Measurements from ENCODE around the gene OPRD1.
"Not testable (repeated sequence)": the region's sequence is repeated elsewhere in the genome, so short reads cannot be mapped to it uniquely, and the experiment has no call there.

The OPRD1 gene

GRCh38 chr1:28847207-28847606 lies 35.2 kb downstream of the OPRD1 start:
- DNase-seq (ENCODE audit: low read depth), result not testable (repeated sequence)

GRCh38 chr1:28848416-28848815 lies 36.4 kb downstream of the OPRD1 start:
- no peak for DNase-seq (ENCODE audit: low read depth)

DNA sequence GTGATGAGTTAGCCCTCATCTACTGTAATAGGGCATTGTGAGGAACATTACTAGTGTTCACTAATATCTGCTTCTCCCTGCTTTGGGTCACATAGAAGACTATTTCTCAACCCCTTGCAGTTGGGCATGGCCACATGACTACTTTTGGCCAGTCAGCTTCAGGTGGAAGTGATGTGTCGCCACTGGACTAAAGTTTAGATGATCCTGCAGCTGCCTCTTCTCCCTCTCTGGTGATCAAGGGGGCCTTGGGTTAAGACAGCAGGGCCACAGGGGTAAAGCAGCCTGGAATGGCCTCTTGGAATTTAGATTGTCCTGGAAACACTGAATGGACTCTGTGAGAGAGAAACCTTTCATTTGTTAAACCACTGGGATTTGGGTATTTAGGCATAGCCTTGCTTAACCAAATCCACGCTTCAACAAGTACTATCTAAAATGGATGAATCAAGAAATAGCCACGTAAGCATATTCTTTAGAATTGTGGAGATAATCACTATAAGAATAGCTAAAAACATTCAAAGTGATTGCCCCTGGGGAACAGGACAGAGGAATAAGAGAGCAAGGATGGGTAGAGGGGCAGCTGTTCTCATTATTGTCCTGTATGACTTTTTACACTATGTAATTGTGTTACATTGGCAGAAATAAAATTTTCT lies 41.2 kb downstream of the OPRD1 start:
- DNase-seq (ENCODE audit: low read depth), result no peak

- not testable (repeated sequence) for DNase-seq (ENCODE audit: low read depth)
Observed at GRCh38 chr1:28854406-28854805, 42.4 kb downstream of the OPRD1 start.

DNA sequence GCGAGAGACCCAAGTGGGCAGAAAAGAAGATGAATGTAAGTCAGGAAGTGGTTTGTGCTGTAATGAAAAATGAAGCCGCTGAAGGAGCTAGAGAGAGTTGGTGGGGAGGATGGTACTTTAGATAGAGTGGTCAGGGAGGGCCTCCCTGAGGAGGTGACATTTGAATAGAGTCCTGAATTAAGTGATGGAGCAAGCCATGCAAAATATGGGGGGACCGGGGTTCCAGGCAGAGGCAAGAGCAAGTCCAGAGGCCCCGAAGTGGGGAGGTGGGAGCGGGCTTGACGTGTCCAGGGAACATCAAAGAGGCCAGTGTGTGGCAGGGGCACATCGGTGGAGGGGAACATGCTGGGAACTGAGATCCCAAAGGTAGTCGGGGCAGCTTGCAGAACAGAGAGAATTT lies 43.1 kb downstream of the OPRD1 start:
- no peak for DNase-seq (ENCODE audit: low read depth)

GRCh38 chr1:28855469-28855951 lies 43.5 kb downstream of the OPRD1 start:
- DNase-seq (ENCODE audit: low read depth), result no peak

GRCh38 chr1:28855969-28856368 lies 44.0 kb downstream of the OPRD1 start:
- no peak for DNase-seq (ENCODE audit: low read depth)

GRCh38 chr1:28860332-28861073 lies 48.5 kb downstream of the OPRD1 start:
- DNase-seq (ENCODE audit: low read depth), result no peak

DNA sequence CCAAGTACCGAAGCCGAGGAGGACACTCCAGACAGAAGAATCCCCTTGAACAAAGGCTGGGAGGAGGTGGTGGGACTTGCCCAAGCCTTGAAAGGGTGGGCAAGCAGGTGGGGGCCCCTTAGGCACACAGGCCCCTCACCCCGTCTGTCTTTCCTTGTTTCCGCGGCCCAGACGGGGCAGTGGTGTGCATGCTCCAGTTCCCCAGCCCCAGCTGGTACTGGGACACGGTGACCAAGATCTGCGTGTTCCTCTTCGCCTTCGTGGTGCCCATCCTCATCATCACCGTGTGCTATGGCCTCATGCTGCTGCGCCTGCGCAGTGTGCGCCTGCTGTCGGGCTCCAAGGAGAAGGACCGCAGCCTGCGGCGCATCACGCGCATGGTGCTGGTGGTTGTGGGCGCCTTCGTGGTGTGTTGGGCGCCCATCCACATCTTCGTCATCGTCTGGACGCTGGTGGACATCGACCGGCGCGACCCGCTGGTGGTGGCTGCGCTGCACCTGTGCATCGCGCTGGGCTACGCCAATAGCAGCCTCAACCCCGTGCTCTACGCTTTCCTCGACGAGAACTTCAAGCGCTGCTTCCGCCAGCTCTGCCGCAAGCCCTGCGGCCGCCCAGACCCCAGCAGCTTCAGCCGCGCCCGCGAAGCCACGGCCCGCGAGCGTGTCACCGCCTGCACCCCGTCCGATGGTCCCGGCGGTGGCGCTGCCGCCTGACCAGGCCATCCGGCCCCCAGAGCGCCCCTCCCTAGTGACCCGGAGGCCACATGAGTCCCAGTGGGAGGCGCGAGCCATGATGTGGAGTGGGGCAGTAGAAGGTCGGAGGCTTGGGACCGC lies 50.8 kb downstream of the OPRD1 start:
- no peak for DNase-seq (ENCODE audit: low read depth)

DNA sequence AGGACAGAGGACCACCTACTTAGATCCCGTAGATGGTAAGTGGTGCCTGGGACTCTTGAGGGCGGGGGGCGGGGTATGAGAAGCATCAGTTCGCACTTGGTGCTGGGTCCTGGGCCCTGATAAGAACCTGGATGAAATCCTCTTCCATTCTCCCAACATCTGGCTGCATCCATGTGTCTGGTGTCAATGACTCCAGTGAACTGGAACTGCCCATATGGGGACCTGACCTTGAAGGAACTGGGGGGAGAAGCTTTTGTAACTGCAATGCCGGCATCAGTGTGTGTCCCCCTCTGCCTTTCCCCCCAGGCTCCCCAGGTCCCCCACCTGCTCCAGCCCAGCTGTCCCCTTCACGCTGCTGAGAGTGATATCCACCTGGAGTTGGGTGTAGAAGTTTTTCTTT lies 52.7 kb downstream of the OPRD1 start:
- no peak for DNase-seq (ENCODE audit: low read depth)

- DNase-seq (ENCODE audit: low read depth), result no peak
Observed at GRCh38 chr1:28865997-28866650, 54.2 kb downstream of the OPRD1 start.

- no peak for DNase-seq (ENCODE audit: low read depth)
Observed at GRCh38 chr1:28867850-28868249, 55.9 kb downstream of the OPRD1 start.

DNA sequence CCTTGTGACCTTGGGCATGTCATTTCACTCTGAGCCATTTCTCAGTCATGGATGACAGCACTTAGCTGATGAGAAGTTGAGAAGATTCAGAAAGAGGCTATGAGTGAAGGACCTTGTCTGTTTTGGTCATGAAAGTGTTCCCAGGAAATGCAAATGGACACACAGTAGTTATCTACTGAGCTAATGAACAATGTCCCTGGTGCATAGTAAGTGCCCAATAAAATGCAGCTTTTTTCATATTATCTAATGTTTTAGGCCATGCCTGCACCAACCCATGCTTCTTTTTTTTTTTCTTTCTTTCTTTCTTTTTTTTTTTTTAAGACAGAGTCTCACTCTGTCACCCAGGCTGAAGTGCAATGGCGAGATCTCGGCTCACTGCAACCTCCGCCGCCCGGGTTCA lies 58.0 kb downstream of the OPRD1 start:
- DNase-seq (ENCODE audit: low read depth), result no peak

DNA sequence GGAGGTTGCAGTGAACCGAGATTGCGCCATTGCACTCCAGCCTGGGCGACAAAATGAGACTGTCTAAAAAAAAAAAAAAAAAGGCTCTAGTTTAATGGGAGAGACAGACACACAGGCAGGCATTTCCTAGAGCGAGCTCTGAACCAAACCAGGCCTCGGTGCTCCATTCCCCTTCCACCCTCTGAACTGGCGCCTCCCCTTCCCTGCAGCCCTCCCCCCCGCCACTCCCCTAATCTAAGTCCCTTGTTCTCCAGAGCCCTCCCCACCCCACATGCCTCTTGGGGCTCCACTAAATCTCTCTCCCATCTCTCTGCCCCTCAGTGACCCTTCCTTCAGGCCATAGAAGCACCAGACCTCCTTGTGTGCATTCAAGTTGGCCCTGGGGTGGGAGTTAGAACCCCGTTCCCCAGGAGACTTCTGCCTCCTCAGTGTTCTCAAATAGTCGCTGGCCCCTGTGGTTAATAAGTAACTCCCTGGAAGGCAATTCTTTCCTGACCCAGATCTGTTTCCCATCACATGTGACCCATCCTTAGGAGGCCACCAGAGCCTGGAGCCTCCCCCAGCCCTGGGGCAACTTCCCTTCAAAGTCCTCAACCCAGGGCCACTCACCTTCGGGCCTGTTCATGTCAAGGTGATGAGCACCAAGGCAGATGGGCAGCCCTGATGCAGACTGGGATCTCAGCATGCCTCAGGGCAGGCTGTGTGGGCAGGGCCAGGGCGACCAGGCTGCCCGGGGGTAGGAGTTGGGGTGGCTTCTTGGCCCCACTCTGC lies 59.8 kb downstream of the OPRD1 start:
- DNase-seq (ENCODE audit: low read depth), result no peak

- DNase-seq (ENCODE audit: low read depth), result not testable (repeated sequence)
Observed at GRCh38 chr1:28875134-28875533, 63.2 kb downstream of the OPRD1 start.

GRCh38 chr1:28877132-28877781 lies 65.3 kb downstream of the OPRD1 start:
- peak; percentile 61 for DNase-seq (ENCODE audit: low read depth)

- no peak for DNase-seq (ENCODE audit: low read depth)
Observed at GRCh38 chr1:28878796-28879195, 66.8 kb downstream of the OPRD1 start.

DNA sequence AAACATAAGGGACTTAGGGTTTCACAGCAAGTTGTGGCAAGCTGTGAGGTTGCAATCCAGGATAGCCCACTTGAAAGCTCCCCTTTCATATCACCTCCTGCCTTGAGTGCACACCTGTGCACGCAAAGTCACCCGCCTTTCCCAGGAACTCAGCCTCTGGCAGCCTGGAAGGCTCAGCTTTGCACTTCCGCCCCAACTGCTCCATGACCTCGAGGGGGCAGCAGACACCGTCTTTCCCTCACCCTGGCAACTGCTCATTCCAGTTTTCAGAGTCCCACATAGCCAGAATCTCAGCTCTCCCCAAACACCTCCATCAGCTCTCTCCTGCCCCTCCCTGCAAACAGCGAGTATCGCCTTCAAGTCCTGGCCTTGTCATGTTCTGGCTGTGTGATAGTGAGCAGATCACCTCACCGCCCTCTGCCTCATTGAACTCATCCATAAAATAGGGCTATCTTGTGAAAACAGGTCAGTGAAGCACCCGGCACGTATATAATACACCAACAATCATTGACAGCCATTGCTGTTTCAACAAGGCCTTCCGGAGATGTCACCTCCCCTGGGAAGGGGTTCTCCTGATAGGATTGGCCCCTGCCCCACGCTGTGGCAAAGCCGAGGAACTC lies 70.1 kb downstream of the OPRD1 start:
- DNase-seq (ENCODE audit: low read depth), result peak; percentile 62

DNA sequence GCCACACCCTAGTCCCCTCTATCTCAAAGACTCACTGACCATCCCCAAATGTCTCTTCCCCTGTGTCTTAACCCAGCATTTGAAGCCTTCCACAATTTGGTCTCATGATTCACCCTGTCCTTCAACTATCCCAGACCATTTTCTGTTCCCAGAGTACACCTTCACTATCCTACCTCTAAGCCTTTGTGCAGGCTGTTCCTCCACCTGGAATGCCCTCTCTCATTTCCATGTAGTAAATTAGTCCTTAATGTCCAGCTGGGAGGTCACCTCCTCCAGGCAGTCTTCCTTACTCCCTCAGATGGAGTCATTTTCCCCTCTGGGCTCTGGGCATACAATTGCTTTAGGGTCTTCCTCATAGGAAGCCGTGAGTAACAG lies 71.3 kb downstream of the OPRD1 start:
- no peak for DNase-seq (ENCODE audit: low read depth)

- no peak for DNase-seq (ENCODE audit: low read depth)
Observed at GRCh38 chr1:28885472-28885877, 73.5 kb downstream of the OPRD1 start.

All from activated T-helper 1 cell treated with Interleukin-2 at 50 U/mL for 16 hours (primary cell).